Panc1 (cell line): ENCODE measurements around the gene CDK1. TPM values are rescaled to one million over a fixed set of nuclear protein-coding genes. Genes with fewer than 3 reads are reported as not detected.
"Not testable (repeated sequence)": the region's sequence is repeated elsewhere in the genome, so short reads cannot be mapped to it uniquely, and the experiment has no call there.

Experiments used
- ATAC-seq: fragments of 200-7000 bp; cut with Tn5 transposase; 2 replicates; pipeline ENCODE4 v1.9.1; 2020; ENCODE audit warnings: mild to moderate bottlenecking, moderate library complexity
- BruUV-seq: library from RNA; stranded (reverse); fragments of 400-500 nt; replicated peaks from 2 replicates; lab custom pipeline; 2021; lab: Mats Ljungman, UMichigan
- CTCF ChIA-PET: fragments of 300-600 bp; sonication (Branson Sonifier 250); formaldehyde crosslinking; loops from one replicate; lab custom pipeline; 2022; ENCODE audit warnings: antibody characterized with exemption; lab: Charles Lee
- POLR2A ChIA-PET: fragments of 300-600 bp; sonication (Branson Sonifier 250); formaldehyde crosslinking; loops from one replicate; lab custom pipeline; 2022; ENCODE audit warnings: antibody characterized with exemption; lab: Charles Lee
- DNase-seq: peaks from one replicate; pipeline ENCODE4 v3.0.0-alpha.2; 2010; ENCODE audit warnings: low read depth, low spot score
- H3K27ac ChIP-seq: 2 replicates; pipeline ENCODE4 v1.5.1; 2011; ENCODE audit warnings: mild to moderate bottlenecking, low read length, inconsistent platforms
- H3K27me3 ChIP-seq: fragments of 200-500 bp; sonication (Bioruptor generic); 2 replicates; pipeline ENCODE4 v1.6.0; 2014; ENCODE audit warnings: low read length, inconsistent platforms; ENCODE audit not compliant: control insufficient read depth, insufficient read depth
- H3K36me3 ChIP-seq: fragments of 200-500 bp; sonication (Bioruptor generic); 2 replicates; pipeline ENCODE4 v1.5.1; 2014; ENCODE audit warnings: inconsistent platforms, mild to moderate bottlenecking, low read length, moderate library complexity; ENCODE audit not compliant: control insufficient read depth, insufficient read depth
- H3K4me1 ChIP-seq: 2 replicates; pipeline ENCODE4 v1.5.1; 2011; ENCODE audit warnings: inconsistent platforms, mild to moderate bottlenecking, low read length, moderate library complexity; ENCODE audit not compliant: control insufficient read depth, insufficient read depth
- H3K4me3 ChIP-seq, 2 experiments: 2 replicates each; pipeline ENCODE4 v1.5.1; 2011 to 2012; ENCODE audit warnings: low read depth in 2 of 2, low read length in 2 of 2, mild to moderate bottlenecking in 2 of 2, inconsistent platforms in 1 of 2, moderate library complexity in 1 of 2
- H3K9me3 ChIP-seq: fragments of 200-500 bp; sonication (Bioruptor generic); 2 replicates; pipeline ENCODE4 v1.5.1; 2014; ENCODE audit warnings: low read depth, mild to moderate bottlenecking, inconsistent platforms, low read length, moderate library complexity; ENCODE audit not compliant: control insufficient read depth, insufficient read depth
- CTCF ChIP-seq: fragments of 450-650 bp; IDR thresholded peaks from 2 replicates; pipeline ENCODE4 v1.5.1; 2017; ENCODE audit warnings: mild to moderate bottlenecking
- POLR2AphosphoS5 ChIP-seq: IDR thresholded peaks from 2 replicates; pipeline ENCODE4 v1.6.1; 2012; ENCODE audit warnings: mild to moderate bottlenecking, low read depth, low read length, moderate library complexity
- SIN3A ChIP-seq: IDR thresholded peaks from 2 replicates; pipeline ENCODE4 v1.6.1; 2012; ENCODE audit warnings: low read depth, mild to moderate bottlenecking, low read length, moderate library complexity, borderline replicate concordance; ENCODE audit not compliant: insufficient read depth
- TCF7L2 ChIP-seq: IDR thresholded peaks from 2 replicates; pipeline ENCODE4 v1.6.1; 2011; ENCODE audit warnings: mild to moderate bottlenecking, low read depth, low read length, inconsistent platforms
- in situ Hi-C: cut with HindIII; loops from 2 replicates; pipeline ENCODE4 v1.10.0; 2016; ENCODE audit warnings: low sequenced_read_pairs, low pct_unique_long_range_greater_than_20kb
- intact Hi-C: fragments of 100-400 bp; cut with micrococcal nuclease; formaldehyde crosslinking; loops from one replicate; pipeline ENCODE4 v1.10.0; 2022; ENCODE audit not compliant: unreplicated experiment
- total RNA-seq: library from RNA; stranded (reverse); gene quantifications from one replicate; pipeline ENCODE4 v1.2.1, GENCODE V29; 2021; ENCODE audit not compliant: unreplicated experiment
- TF ChIP-seq, protein P1 (sequence below), 2 experiments: IDR thresholded peaks; 2 replicates each; pipeline ENCODE4 v1.6.1; 2011 to 2012; ENCODE audit warnings: low read depth in 2 of 2, control low read depth in 1 of 2, low read length in 1 of 2, mild to moderate bottlenecking in 1 of 2, moderate library complexity in 1 of 2; ENCODE audit not compliant: insufficient read depth in 1 of 2

Gene CDK1
- total RNA-seq, 1 experiment from 2014 or later = 75.5 TPM

DNA sequence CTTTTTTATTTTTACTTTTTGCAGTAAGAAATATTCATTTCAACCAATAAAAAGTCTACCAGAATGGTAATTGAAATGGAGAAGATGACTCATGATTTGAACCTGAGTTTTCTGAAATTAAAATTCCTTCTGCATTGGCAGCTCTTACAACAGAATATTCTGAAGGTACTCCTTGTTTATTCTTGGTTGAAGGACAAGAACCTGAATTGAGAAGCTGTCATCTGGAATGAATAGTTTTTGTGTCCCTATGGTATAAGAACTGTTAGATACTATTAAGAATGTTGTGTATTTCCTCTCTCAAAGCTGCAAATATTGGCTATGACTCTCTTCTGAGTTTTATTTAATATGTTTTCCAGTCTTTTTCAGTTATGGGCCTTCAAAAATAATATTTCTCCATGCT is 56.1 kb downstream of the CDK1 start:
- intact Hi-C loops = loop anchor here (10.0 kb wide), 1 partner anchor 1100 kb away; no protein-coding TSS in a partner anchor
- DNase-seq (no peak), ATAC-seq (no peak)
- ChIA-PET CTCF (no interaction called here), POLR2A (no interaction called here)
- BruUV-seq = no TSS peak
- H3K27ac ChIP-seq = no peak overlapping the region
- TF ChIP-seq TCF7L2 = no peak
- TF ChIP-seq, protein P1, sequence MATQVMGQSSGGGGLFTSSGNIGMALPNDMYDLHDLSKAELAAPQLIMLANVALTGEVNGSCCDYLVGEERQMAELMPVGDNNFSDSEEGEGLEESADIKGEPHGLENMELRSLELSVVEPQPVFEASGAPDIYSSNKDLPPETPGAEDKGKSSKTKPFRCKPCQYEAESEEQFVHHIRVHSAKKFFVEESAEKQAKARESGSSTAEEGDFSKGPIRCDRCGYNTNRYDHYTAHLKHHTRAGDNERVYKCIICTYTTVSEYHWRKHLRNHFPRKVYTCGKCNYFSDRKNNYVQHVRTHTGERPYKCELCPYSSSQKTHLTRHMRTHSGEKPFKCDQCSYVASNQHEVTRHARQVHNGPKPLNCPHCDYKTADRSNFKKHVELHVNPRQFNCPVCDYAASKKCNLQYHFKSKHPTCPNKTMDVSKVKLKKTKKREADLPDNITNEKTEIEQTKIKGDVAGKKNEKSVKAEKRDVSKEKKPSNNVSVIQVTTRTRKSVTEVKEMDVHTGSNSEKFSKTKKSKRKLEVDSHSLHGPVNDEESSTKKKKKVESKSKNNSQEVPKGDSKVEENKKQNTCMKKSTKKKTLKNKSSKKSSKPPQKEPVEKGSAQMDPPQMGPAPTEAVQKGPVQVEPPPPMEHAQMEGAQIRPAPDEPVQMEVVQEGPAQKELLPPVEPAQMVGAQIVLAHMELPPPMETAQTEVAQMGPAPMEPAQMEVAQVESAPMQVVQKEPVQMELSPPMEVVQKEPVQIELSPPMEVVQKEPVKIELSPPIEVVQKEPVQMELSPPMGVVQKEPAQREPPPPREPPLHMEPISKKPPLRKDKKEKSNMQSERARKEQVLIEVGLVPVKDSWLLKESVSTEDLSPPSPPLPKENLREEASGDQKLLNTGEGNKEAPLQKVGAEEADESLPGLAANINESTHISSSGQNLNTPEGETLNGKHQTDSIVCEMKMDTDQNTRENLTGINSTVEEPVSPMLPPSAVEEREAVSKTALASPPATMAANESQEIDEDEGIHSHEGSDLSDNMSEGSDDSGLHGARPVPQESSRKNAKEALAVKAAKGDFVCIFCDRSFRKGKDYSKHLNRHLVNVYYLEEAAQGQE (IDR thresholded peaks at IDR 0.05; ENCODE audit: insufficient read depth in 1 of 2, low read depth in 2 of 2, low read length in 1 of 2) = no peak
- TF ChIP-seq SIN3A = no peak
- no peak for TF ChIP-seq CTCF
- TF ChIP-seq POLR2AphosphoS5 = no peak
- H3K36me3 ChIP-seq = no peaks in the 10 kb centered on the region
- no peak overlapping the region for H3K4me3 ChIP-seq
- no peaks in the 10 kb centered on the region for H3K27me3 ChIP-seq
- in situ Hi-C loops = no loop called here
- H3K4me1 ChIP-seq = no peaks in the 10 kb centered on the region
- H3K9me3 ChIP-seq = no peaks in the 10 kb centered on the region

DNA sequence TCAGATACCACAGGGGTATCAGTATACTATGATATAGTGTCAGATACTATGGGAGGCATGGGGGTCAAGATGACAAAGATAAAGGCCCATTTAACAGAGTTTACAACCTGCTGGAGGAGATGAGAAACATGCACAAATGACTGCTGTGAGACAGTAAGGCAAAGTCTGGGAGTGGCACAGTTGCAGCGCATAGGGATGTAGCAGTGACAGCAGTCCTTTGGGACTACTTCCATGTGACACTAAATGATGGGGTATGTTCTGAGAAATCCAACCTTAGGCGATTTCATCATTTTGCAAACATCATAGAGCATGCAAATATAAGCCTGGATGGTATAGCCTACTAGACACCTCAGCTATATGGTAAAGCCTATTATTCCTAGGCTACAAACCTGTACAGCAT is 56.8 kb downstream of the CDK1 start:
- in situ Hi-C loops (no loop called here), intact Hi-C loops (loop anchor here (10.0 kb wide), 1 partner anchor 1100 kb away; no protein-coding TSS in a partner anchor)
- ChIA-PET CTCF (no interaction called here), POLR2A (no interaction called here)
- Histone ChIP-seq H3K4me1 (no peaks in the 10 kb centered on the region), H3K27me3 (no peaks in the 10 kb centered on the region), H3K27ac (no peak overlapping the region), H3K4me3 (no peak overlapping the region), H3K36me3 (no peaks in the 10 kb centered on the region), H3K9me3 (no peaks in the 10 kb centered on the region)
- BruUV-seq = no TSS peak
- no peak for ATAC-seq
- no peak for DNase-seq
- no peak for TF ChIP-seq TCF7L2
- no peak for TF ChIP-seq SIN3A
- TF ChIP-seq, protein P1 (IDR thresholded peaks at IDR 0.05; ENCODE audit: insufficient read depth in 1 of 2, low read depth in 2 of 2, low read length in 1 of 2) = no peak
- no peak for TF ChIP-seq CTCF
- TF ChIP-seq POLR2AphosphoS5 = no peak

DNA sequence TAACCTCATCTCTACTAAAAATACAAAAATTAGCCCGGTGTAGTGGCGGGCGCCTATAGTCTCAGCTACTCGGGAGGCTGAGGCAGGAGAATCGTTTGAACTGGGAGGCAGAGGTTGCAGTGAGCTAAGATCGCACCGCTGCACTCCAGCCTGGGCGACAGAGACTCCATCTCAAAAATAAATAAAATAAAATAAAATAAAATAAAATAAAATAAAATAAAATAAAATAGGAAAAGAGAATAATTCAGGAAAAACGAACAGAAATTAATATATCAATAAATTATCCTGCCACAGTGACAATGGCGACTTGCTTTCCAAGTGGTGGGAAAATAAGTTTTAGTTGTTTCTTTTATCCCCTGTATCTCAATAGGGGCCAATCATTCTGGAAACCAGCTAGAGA is 62.9 kb downstream of the CDK1 start:
- H3K36me3 ChIP-seq, H3K9me3 ChIP-seq, H3K27me3 ChIP-seq, H3K27ac ChIP-seq, in situ Hi-C loops, ATAC-seq, H3K4me1 ChIP-seq, intact Hi-C loops, H3K4me3 ChIP-seq, DNase-seq, BruUV-seq: not testable (repeated sequence)
- ChIA-PET CTCF (interaction anchor here (0.6 kb wide), 1 partner anchor 1307 kb away, joined by 3 read pairs; no protein-coding TSS in a partner anchor), POLR2A (interaction anchor here (0.6 kb wide), 1 partner anchor 58 kb away, joined by 5 read pairs; no protein-coding TSS in a partner anchor)
